Glomerular visceral epithelial cell (primary cell): ENCODE data around the gene DSCAM.

ENCODE experiments used
- DNase-seq: peaks from one replicate; pipeline ENCODE4 v3.0.0-alpha.2; 2016; ENCODE audit errors: extremely low spot score

DSCAM gene

GRCh38 chr21:40615505-40616376, 231.2 kb downstream of the DSCAM start:
- DNase-seq = no peak

GRCh38 chr21:40613546-40614030, 233.4 kb downstream of the DSCAM start:
- no peak for DNase-seq

- DNase-seq = no peak
These were observed 236.6 kb downstream of the DSCAM start for GRCh38 chr21:40610345-40610744.

GRCh38 chr21:40606341-40606740, 240.6 kb downstream of the DSCAM start:
- DNase-seq = no peak

- DNase-seq = no peak
These were observed 241.9 kb downstream of the DSCAM start for GRCh38 chr21:40605094-40605493.

- no peak for DNase-seq
These were observed 243.2 kb downstream of the DSCAM start for GRCh38 chr21:40603774-40604173.

GRCh38 chr21:40602080-40602479, 244.9 kb downstream of the DSCAM start:
- DNase-seq = no peak

GRCh38 chr21:40595806-40596205, 251.2 kb downstream of the DSCAM start:
- no peak for DNase-seq

GRCh38 chr21:40587736-40588346, 259.1 kb downstream of the DSCAM start:
- DNase-seq = no peak

- DNase-seq = no peak
These were observed 260.4 kb downstream of the DSCAM start for GRCh38 chr21:40586575-40586974.

- DNase-seq = no peak
These were observed 269.5 kb downstream of the DSCAM start for GRCh38 chr21:40577285-40578043.

GRCh38 chr21:40575976-40576375, 271.0 kb downstream of the DSCAM start:
- no peak for DNase-seq

- no peak for DNase-seq
These were observed 277.6 kb downstream of the DSCAM start for GRCh38 chr21:40569357-40569756.

GRCh38 chr21:40568807-40569206, 278.2 kb downstream of the DSCAM start:
- no peak for DNase-seq

- DNase-seq = no peak
These were observed 279.5 kb downstream of the DSCAM start for GRCh38 chr21:40567501-40567900.

- DNase-seq = no peak
These were observed 280.5 kb downstream of the DSCAM start for GRCh38 chr21:40566486-40566885.

- no peak for DNase-seq
These were observed 282.6 kb downstream of the DSCAM start for GRCh38 chr21:40564318-40564717.

GRCh38 chr21:40563900-40564299, 283.1 kb downstream of the DSCAM start:
- no peak for DNase-seq

GRCh38 chr21:40562242-40563002, 284.5 kb downstream of the DSCAM start:
- DNase-seq = no peak

- DNase-seq = no peak
These were observed 290.5 kb downstream of the DSCAM start for GRCh38 chr21:40556442-40556968.

- no peak for DNase-seq
These were observed 291.9 kb downstream of the DSCAM start for GRCh38 chr21:40555021-40555528.
